Stimulated activated CD8-positive, alpha-beta memory T cell treated with anti-CD3 and anti-CD28 coated beads, Interleukin-15, amount 100 ng/mL, for 4 hours (primary cell): ENCODE results near the gene APLF.
"Not testable (repeated sequence)": the region's sequence is repeated elsewhere in the genome, so short reads cannot be mapped to it uniquely, and the experiment has no call there.

Experiments
- DNase-seq, 2 donors: peaks; one replicate each; pipeline ENCODE4 v3.0.0-alpha.2; 2020; ENCODE audit warnings: low read depth in 2 of 2

Gene APLF

GRCh38 chr2:68475576-68475975 lies 8.2 kb downstream of the APLF start:
- no peak for DNase-seq

GRCh38 chr2:68476454-68476853 lies 9.1 kb downstream of the APLF start:
- no peak for DNase-seq

GRCh38 chr2:68478688-68479087 lies 11.3 kb downstream of the APLF start:
- no peak for DNase-seq

- no peak for DNase-seq
These were observed 15.0 kb downstream of the APLF start for GRCh38 chr2:68482296-68482820.

- no peak for DNase-seq
These were observed 15.6 kb downstream of the APLF start for GRCh38 chr2:68483011-68483410.

- DNase-seq = no peak
These were observed 20.5 kb downstream of the APLF start for GRCh38 chr2:68487773-68488355.

- not testable (repeated sequence) for DNase-seq
These were observed 21.2 kb downstream of the APLF start for GRCh38 chr2:68488605-68489004.

GRCh38 chr2:68489282-68489681 lies 21.9 kb downstream of the APLF start:
- DNase-seq = no peak

- no peak for DNase-seq
These were observed 24.2 kb downstream of the APLF start for GRCh38 chr2:68491582-68491981.

- DNase-seq = no peak
These were observed 31.7 kb downstream of the APLF start for GRCh38 chr2:68499133-68499532.

GRCh38 chr2:68500649-68501048 lies 33.3 kb downstream of the APLF start:
- no peak for DNase-seq

GRCh38 chr2:68501768-68502167 lies 34.4 kb downstream of the APLF start:
- DNase-seq = no peak

GRCh38 chr2:68505603-68506159 lies 38.3 kb downstream of the APLF start:
- no peak for DNase-seq

GRCh38 chr2:68506170-68506569 lies 38.8 kb downstream of the APLF start:
- no peak for DNase-seq

GRCh38 chr2:68512326-68512725 lies 44.9 kb downstream of the APLF start:
- no peak for DNase-seq

GRCh38 chr2:68512966-68513365 lies 45.6 kb downstream of the APLF start:
- no peak for DNase-seq

- no peak for DNase-seq
These were observed 47.0 kb downstream of the APLF start for GRCh38 chr2:68514316-68514929.

- no peak for DNase-seq
These were observed 48.9 kb downstream of the APLF start for GRCh38 chr2:68516051-68516955.

- no peak for DNase-seq
These were observed 51.9 kb downstream of the APLF start for GRCh38 chr2:68519236-68519635.

GRCh38 chr2:68521037-68521436 lies 53.7 kb downstream of the APLF start:
- no peak for DNase-seq

- DNase-seq = not testable (repeated sequence)
These were observed 59.6 kb downstream of the APLF start for GRCh38 chr2:68526943-68527342.

GRCh38 chr2:68527343-68528081 lies 60.1 kb downstream of the APLF start:
- DNase-seq = not testable (repeated sequence)
